ENCODE measurements around the gene WIPI1. TPM values are rescaled to one million over a fixed set of nuclear protein-coding genes. Genes with fewer than 3 reads are reported as not detected.
A peak's percentile ranks its signal among the peaks of the same experiment; 100 is the strongest.

Gene WIPI1
- total and polyA plus RNA-seq, 2 donors from 2014 or later: 40.9 to 41.2 TPM

DNA sequence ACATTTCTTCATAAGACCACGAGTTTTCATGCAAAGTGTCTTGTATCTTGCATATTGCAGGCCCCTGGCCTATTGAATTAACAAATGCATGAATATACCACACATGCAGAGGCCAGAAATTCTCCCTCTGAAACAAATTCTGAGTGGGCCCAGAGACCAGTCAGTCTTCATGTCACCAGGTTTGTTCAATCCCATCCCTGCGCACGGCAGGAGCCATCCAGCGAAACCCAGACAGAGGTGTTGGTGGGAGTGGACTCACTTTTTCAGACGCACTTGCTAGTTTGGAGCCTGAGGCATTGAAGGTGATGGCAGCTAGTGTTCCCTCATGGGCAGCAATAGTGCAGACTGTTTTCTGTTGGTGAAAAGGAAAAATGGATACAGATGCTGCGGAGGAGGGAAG is 21.9 kb downstream of the WIPI1 start:
- FAIRE-seq (no peak), DNase-seq (no peak)
- Histone ChIP-seq H3K4me3 (ENCODE audit: low read length in 3 of 3) (no peak overlapping the region), H3K4me1 (ENCODE audit: control insufficient read depth in 2 of 3, insufficient read depth in 2 of 3, low read depth in 1 of 3, low read length in 3 of 3) (peaks cover 0 to 4% (median 3%) of the 10 kb centered on the region in 3 donors), H3K27me3 (ENCODE audit: control insufficient read depth, insufficient read depth, low read length) (no peaks in the 10 kb centered on the region), H3K9ac (ENCODE audit: low read length in 3 of 3) (no peak overlapping the region), H3K27ac (ENCODE audit: low read depth in 2 of 2, low read length in 2 of 2) (no peak overlapping the region), H3K9me3 (ENCODE audit: control insufficient read depth in 2 of 3, insufficient read depth in 1 of 3, low read length in 3 of 3) (no peaks in the 10 kb centered on the region), H3K36me3 (ENCODE audit: control insufficient read depth in 2 of 3, insufficient read depth in 3 of 3, low read length in 3 of 3) (peaks cover 0 to 47% (median 40%) of the 10 kb centered on the region in 3 donors)
- TF ChIP-seq, protein P1, sequence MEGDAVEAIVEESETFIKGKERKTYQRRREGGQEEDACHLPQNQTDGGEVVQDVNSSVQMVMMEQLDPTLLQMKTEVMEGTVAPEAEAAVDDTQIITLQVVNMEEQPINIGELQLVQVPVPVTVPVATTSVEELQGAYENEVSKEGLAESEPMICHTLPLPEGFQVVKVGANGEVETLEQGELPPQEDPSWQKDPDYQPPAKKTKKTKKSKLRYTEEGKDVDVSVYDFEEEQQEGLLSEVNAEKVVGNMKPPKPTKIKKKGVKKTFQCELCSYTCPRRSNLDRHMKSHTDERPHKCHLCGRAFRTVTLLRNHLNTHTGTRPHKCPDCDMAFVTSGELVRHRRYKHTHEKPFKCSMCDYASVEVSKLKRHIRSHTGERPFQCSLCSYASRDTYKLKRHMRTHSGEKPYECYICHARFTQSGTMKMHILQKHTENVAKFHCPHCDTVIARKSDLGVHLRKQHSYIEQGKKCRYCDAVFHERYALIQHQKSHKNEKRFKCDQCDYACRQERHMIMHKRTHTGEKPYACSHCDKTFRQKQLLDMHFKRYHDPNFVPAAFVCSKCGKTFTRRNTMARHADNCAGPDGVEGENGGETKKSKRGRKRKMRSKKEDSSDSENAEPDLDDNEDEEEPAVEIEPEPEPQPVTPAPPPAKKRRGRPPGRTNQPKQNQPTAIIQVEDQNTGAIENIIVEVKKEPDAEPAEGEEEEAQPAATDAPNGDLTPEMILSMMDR (IDR thresholded peaks at IDR 0.05; ENCODE audit: borderline replicate concordance, extremely low read depth, insufficient read depth): no peak
- intact Hi-C loops (cut with DNase I): loop anchor here (10.0 kb wide), 1 partner anchor 171 kb away; no protein-coding TSS in a partner anchor

DNA sequence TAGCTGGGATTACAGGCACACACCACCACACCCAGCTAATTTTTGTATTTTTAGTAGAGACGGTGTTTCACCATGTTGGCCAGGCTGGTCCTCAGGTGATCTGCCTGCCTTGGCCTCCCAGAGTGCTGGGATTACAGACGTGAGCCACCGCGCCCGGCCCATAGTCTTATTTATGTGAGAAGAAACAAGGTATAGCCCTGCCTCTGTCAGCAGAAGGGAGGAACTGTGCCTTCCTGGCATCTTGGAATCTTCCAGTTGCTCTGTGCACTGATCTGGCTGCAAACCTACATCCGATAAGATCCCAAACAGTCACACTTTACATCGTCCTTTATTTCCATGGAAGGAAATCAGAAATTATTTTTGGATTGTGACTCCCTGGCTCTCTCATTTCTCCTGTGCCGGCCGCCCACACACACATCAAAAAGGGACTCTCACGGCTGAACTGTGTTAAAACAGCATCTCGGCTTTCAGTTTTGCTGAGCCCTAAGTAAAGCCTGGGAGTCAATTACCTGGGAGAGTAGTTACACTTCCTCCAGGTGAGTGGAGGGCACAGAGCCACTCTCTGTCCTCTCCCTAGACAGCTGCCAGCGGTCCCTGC is 23.3 kb downstream of the WIPI1 start:
- TF ChIP-seq, protein P1 (IDR thresholded peaks at IDR 0.05; ENCODE audit: borderline replicate concordance, extremely low read depth, insufficient read depth): no peak
- intact Hi-C loops (cut with DNase I): loop anchor here (10.0 kb wide), 1 partner anchor 169 kb away; no protein-coding TSS in a partner anchor
- H3K36me3 ChIP-seq (ENCODE audit: control insufficient read depth in 2 of 3, insufficient read depth in 3 of 3, low read length in 3 of 3): peaks cover 0 to 58% (median 48%) of the 10 kb centered on the region in 3 donors

DNA sequence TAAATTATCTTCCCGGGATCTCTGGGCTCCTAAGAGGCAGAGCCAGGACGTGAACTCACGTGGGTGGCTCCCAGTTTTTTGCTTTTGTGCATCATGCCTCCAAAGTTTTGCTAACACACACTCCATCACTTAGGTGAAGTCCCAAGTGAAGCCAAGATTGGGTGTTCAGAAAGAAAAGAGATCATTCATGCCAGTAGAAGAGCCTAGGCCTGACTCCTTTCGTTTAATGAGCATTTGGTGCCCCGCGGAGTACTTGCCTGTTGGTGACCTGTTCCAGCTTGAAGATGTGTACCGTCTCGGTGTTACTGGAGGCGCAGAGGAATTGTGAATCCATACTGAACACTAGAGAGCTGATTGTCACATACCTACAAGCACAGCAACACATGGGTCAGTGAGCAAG is 24.1 kb downstream of the WIPI1 start:
- H3K9ac ChIP-seq (ENCODE audit: low read length in 3 of 3): no peak overlapping the region
- no peaks in the 10 kb centered on the region for H3K9me3 ChIP-seq (ENCODE audit: control insufficient read depth in 2 of 3, insufficient read depth in 1 of 3, low read length in 3 of 3)
- H3K4me1 ChIP-seq (ENCODE audit: control insufficient read depth in 2 of 3, insufficient read depth in 2 of 3, low read depth in 1 of 3, low read length in 3 of 3): peaks cover 0 to 4% (median 0%) of the 10 kb centered on the region in 3 donors
- intact Hi-C loops (cut with DNase I): loop anchor here (10.0 kb wide), 1 partner anchor 168 kb away; no protein-coding TSS in a partner anchor
- H3K36me3 ChIP-seq (ENCODE audit: control insufficient read depth in 2 of 3, insufficient read depth in 3 of 3, low read length in 3 of 3): peaks cover 0 to 66% (median 54%) of the 10 kb centered on the region in 3 donors
- TF ChIP-seq, protein P1 (IDR thresholded peaks at IDR 0.05; ENCODE audit: borderline replicate concordance, extremely low read depth, insufficient read depth): no peak
- no peak overlapping the region for H3K4me3 ChIP-seq (ENCODE audit: low read length in 3 of 3)
- DNase-seq: no peak
- no peaks in the 10 kb centered on the region for H3K27me3 ChIP-seq (ENCODE audit: control insufficient read depth, insufficient read depth, low read length)
- no peak overlapping the region for H3K27ac ChIP-seq (ENCODE audit: low read depth in 2 of 2, low read length in 2 of 2)
- FAIRE-seq: no peak

More for the DNA sequence above, 23.3 kb downstream of the WIPI1 start:
- Histone ChIP-seq H3K9me3 (ENCODE audit: control insufficient read depth in 2 of 3, insufficient read depth in 1 of 3, low read length in 3 of 3) (no peaks in the 10 kb centered on the region), H3K27me3 (ENCODE audit: control insufficient read depth, insufficient read depth, low read length) (no peaks in the 10 kb centered on the region), H3K9ac (ENCODE audit: low read length in 3 of 3) (no peak overlapping the region), H3K4me3 (ENCODE audit: low read length in 3 of 3) (no peak overlapping the region), H3K4me1 (ENCODE audit: control insufficient read depth in 2 of 3, insufficient read depth in 2 of 3, low read depth in 1 of 3, low read length in 3 of 3) (peaks cover 0 to 4% (median 0%) of the 10 kb centered on the region in 3 donors), H3K27ac (ENCODE audit: low read depth in 2 of 2, low read length in 2 of 2) (no peak overlapping the region)
- peak in 3 of 5 donors; percentile 24 to 62 (median 55) for DNase-seq
- FAIRE-seq: no peak

All from kidney (tissue), 14 donors.